Right renal pelvis (tissue), 4 donors: Measurements from ENCODE around the gene NUP210. TPM values are rescaled to one million over a fixed set of nuclear protein-coding genes. Genes with fewer than 3 reads are reported as not detected.

Experiments
- polyA plus RNA-seq, 4 donors: library from polyadenylated mRNA; unstranded; fragments of 120-200 nt; gene quantifications; one replicate each; pipeline ENCODE4 v1.2.1, GENCODE V29; 2013; ENCODE audit not compliant: insufficient read length in 4 of 4

The NUP210 gene
- polyA plus RNA-seq, 4 donors: 24.5 to 31.5 (median 24.8) TPM

Other genes starting within 250 kb of the NUP210 start
- gene HDAC11, start 60.0 kb upstream of the NUP210 start, polyA plus RNA-seq: 10 to 100 TPM; 18.0 to 23.2 (median 20.2) TPM
- 10 to 100 TPM; 24.6 to 47.3 (median 28.5) TPM for gene FBLN2, start 128.8 kb upstream of the NUP210 start, polyA plus RNA-seq